Measurements from ENCODE around the gene NECTIN2.

- TF ChIP-seq EZH2phosphoT487 (conservative IDR thresholded peaks at IDR 0.05; ENCODE audit: low read length) (no peak), CTCF (IDR thresholded peaks at IDR 0.05; ENCODE audit: insufficient read depth, low read length, poor library complexity, severe bottlenecking) (no peak)
These were observed 31.6 kb upstream of the NECTIN2 start for GRCh38 chr19:44814517-44814916.

Data from SU-DHL-6 (cell line).